ENCODE measurements around the gene PODN.

The PODN gene, protein sequence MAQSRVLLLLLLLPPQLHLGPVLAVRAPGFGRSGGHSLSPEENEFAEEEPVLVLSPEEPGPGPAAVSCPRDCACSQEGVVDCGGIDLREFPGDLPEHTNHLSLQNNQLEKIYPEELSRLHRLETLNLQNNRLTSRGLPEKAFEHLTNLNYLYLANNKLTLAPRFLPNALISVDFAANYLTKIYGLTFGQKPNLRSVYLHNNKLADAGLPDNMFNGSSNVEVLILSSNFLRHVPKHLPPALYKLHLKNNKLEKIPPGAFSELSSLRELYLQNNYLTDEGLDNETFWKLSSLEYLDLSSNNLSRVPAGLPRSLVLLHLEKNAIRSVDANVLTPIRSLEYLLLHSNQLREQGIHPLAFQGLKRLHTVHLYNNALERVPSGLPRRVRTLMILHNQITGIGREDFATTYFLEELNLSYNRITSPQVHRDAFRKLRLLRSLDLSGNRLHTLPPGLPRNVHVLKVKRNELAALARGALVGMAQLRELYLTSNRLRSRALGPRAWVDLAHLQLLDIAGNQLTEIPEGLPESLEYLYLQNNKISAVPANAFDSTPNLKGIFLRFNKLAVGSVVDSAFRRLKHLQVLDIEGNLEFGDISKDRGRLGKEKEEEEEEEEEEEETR

DNA sequence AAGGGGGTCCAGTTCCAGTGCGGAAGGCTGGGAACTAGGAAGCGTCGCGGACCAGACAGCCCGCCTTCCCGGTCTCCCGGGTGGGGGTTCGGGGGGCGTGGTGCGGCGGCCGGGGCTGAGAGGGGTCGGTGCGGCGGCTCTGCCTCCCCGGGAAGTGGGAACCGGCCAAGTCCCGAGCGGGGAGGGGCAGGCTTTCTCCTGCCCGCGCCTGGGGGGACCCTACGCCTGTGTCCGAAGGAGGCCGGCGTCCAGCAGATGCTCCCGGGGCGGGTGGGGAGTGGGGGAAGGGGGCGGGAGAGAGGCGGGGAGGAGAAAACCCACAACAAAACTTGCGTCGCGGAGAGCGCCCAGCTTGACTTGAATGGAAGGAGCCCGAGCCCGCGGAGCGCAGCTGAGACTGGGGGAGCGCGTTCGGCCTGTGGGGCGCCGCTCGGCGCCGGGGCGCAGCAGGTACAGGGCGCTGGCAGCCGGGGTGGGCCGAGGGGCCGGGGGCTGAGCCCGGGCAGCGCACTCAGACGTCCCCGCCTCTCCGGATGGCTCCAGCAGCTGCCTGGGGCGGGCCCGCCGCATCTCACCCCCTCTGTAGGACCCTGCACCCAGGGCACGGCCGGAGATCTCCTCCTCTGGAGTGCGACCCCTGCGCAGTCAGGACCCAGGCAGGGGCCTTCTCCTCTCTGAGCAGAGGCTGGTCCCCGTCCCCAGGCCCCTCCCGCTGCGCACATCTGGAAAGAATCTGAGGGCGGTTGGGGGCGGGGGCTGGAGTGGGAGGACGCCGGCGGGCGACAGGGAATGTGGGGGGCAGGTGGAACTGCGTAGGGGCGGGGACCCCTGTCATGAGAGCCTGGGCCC is at the start of gene PODN:
PODN (plus strand) TSS at position 355 of the 849 bp plus-strand sequence. CDS start 7,643 bp downstream, outside the sequence.
- no peak for DNase-seq

DNA sequence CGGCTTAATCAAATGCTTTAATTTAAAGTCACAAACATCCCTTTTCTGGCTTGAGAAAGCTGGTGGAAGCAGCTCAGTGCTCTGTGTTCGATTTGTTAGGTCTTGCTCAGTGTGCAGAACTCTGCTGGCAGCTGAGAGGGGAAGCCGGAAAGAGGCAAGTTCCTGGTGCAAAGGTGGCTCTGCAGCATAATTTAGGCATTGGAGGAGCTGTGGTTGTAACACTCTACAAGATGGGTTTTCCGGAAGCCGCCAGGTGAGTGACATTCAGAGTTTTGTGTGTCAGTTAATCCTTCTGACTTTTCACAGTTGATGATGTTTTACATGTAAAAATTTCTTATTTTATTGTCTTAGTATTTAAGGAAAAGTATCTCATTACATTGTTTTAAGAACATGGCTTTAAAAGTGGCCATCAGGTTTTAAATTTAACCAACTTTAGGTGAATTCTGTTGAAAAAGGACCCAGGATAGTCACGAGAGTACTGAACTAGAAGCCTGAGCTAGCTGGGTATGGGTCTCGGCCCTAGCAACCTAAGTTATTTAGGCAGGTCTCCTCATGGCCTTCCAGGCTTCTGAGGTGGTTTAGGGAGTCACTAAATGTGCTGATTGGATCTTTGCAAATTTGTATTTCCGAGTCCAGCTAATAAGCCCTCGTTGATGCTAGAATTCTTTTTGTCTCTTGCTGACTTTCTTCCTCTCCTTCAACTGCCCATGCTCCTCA is 47.1 kb upstream of the PODN start:
- peak; percentile 35 to 69 for DNase-seq

DNA sequence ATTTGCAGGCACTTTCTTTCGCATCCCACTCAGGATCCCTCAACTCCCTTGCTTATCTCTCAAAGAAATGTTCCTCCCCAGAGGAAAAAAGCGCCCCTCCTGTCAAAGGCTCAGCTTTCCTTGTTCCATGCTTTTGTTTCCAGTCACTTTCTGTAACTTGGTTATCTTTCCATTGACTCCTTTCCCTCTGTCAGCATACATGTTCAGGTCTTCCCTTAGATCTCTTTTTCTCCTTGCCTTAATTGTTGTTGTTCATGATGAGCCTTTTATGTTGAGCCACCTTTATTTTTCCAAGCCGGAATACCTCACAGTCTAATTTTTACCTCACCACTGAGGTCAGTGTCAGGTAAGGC is 46.5 kb upstream of the PODN start:
- no peak for DNase-seq

DNA sequence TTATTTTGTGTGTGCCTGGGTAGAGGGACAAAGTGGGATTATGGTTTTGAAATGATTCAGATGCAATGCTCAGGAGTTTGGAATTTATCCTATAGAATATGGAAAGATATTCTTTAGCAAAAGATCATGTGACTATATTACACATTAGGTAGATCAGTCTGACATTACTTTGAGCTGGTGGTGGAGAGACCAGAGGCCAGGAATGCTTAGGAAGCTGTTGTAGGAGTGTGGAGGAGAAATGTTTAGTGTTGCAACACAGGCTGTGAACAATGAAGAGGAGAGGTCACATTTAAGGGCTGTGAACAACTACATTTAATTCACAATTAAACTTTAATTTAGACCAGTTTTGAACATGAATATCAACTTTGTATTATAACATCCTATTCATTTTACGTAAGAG is 45.3 kb upstream of the PODN start:
- DNase-seq: no peak

DNA sequence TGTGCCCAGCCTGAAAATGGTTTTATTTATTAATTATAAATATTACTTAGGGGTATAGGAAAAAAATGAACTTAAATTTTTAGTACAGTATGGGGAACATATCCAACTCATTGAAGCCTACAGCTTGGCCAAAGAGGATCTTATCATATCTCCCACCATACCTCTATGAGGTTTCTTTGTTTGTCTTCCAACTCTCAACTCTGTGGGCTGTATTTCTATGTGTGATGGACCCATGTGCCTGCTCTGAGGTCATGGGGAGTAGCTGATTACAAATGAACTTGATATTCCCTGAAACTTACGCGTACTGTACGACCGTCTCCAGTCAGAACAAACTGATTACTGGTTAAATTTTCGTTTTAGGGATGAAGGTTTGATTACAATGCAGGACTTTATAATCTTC is 41.4 kb upstream of the PODN start:
- no peak for DNase-seq

DNA sequence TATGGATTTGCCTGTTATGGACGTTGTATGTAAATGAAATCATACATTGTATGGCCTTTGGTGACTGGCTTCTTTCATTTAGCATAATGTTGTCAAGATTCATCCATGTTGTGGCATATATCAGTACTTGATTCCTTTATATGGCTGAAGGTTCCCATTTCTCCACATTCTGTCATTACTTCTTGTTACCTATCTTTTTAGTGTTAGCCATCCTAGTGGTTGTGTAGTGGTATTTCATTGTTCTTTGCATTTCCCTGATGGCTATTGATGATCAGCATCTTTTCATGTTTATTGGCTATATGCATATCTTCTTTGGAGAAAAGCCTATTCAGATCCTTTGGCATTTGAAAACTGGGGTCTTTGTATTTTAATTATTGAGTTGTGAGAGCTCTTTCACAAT is 39.8 kb upstream of the PODN start:
- DNase-seq: no peak

DNA sequence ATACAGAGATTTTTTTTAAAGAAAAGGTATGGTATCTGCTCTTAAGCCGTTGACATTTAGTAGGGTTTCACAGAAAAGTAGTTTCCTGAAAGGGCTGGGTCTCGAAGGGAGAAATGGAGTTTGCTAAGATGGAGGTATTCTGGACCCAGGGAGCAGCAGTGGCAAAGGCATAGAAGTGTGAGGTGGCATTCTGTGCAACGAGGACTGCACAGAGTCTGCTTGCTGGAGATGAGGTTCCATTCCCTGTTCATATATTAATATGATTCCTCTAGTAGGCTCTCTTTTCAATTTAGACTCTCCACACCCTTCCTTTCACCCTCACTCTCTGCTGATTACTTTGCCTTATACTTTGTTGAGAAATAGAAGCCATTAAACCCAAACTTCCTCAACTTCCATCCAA is 38.5 kb upstream of the PODN start:
- no peak for DNase-seq

DNA sequence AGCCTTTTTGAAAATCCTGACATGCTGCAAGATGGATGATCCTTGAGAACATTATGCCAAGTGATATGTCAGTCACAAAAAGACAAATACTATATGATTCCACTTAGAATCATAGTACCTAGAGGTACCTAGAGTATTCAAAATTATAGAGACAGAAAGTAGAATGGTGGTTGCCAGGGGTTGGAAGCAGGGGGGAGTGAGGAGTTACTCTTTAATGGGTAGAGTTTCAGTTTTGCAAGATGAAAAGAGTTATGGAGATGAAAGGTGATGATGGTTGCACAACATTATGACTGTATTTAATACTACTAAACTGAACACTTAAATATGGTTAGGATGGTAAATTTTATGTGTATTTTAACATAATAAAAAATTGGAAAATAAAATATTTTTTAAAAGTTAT is 37.9 kb upstream of the PODN start:
- no peak for DNase-seq

DNA sequence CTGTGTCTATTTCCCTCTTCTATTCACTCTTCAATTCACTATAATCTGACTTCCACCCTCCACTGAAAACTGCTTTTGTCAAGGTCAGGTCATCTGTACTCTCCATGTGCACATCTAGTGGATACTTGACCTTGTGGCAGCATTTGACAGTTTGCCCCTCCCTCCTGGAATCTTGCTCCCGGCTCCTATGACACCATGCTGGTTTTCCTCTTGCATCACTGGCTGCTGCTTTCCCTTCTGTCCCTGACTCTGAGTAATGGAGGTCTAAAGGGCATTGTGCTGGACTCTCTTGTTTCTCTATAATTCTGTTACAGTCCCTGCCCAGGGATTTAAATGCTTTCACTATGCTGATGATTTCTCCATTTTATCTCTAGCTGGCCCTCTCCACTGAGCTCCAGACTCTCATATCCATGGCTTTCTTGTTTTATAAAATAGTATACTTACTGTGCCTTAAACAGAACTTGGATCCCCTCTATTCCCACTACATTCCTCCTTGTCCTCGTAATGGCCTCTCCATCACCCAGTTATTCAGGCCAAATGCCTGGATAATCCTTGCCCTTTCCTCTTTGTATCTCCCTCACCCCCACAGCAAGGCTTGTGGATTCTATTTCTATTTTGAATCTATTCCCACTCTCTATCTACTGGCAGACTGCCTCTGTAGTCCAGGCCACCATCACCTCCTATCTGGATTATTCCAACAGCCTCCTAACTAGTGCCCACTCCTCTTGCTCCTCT is 36.8 kb upstream of the PODN start:
- DNase-seq: no peak

DNA sequence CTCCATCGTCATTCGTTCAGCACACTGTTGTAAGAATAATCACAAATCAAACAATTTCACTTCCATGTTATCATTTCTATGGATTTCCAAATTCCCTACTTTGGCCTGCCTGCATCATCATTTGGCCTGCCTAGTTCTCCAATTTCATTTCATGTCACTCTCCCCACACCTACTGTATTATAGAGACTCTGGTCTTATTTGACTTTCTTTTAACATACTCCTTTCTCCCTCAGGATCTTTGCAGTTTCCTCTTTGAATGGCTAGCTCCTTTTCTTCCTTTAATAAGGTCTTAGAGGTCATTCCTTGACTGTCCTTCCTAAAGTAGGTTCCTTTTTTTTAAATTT is 36.3 kb upstream of the PODN start:
- DNase-seq: no peak

DNA sequence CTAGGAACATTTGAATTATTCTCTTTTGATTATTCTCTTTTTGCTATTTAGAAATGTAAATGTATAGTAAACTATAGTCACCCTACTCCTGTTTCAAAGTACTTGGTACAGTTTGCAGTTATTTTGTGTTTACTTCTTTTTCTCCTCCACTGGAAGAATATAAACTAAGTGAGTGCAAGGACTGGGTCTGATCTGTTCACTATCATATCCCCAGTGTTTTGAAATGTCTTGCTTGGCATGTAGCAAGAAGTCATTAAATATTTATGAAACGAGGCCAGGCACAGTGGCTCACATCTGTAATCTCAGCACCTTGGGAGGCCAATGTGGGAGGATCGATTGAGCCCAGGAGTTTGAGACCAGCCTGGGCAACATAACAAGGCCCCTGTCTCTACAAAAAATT is 35.8 kb upstream of the PODN start:
- DNase-seq: no peak

DNA sequence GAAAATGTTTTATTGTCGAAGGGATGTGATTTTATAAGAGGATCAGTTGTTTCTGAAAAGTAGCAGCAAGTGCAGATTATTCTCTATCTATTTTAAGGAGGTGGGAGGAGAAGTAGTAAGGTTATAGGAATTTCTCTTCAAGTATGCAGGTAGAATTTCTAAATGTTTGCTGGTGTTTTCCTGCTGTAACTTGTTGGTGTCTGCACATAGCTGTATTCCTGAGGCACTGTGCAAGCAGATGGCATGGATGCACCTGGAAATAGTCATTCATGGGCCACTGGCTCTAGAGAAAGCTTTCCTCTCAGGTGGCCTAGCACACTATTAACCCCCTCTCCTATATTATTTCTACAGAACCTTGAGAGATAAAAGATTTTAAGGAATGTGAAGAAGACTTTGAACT is 30.3 kb upstream of the PODN start:
- DNase-seq: no peak

DNA sequence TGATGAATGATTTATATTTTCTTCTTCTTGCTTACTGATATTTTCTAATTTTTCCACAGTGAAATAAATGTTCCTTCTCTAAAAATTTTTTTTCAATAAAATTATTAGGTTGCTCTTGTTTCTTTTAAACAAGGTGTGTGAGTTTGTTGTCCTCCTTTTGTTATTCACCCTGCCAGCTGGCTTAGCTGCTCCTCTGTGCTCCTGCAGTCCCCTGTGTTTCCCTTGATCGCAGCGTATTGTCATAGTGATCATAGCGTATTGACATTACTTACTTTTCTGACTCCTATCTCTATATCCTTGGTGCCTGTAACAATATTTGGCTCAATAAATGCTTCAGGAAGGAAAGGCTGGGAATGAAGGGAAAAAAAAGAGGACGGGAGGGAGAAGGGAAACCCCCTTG is 24.9 kb upstream of the PODN start:
- DNase-seq: no peak

DNA sequence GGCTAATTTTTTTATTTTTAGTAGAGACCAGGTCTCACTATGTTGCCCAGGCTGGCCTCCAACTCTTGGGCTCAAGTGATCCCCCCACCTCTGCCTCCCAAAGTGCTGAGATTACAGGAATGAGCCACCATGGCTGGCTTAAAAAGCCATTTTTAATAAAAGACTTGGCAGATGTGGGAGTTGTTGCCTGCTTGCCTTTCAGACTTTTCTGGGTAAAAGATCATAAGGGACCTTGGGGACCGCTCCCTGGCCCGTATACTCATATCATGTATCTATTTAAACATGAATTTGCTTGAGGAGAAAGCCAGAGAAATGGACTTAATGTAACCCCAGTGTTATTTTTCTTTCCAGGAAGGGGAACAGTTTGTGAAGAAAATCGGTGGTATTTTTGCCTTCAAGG is 23.4 kb upstream of the PODN start:
- no peak for DNase-seq

DNA sequence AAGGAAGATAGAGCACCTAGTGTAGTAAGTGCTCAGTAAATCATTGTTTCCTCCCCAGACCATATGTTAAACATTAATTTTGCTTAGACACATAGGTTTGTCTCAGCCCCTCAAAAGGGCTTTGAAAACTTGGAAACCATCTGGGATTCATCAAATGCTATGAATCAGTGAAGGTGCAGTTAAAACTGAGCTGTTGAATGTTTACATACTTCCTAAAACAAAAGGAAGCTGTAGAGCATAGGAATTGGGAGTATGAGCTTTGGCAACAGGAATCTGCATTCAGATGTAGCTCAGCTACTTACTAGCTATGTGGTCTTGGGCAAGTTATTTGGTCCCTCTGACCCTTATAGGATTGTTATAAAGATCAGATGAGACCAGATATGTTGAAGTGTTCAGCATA is 18.7 kb upstream of the PODN start:
- no peak for DNase-seq

DNA sequence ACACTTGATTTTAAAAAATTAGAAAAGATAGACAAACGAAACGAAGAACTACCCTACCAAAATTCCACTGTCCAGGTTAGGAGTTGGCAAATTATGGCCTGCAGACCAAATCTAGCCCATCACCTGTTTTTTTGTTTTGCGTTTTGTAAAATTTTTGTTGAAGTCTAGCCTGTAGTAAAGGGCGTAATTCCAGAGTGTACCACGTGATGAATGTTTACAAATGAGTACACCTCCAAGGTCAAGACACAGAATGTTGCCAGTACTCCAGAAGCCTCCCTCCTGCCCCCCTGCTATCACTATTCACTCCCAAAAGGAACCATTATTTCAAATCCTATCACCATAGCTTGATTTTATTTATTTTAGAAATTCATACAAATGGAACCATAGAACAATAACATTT is 17.1 kb upstream of the PODN start:
- DNase-seq: no peak

DNA sequence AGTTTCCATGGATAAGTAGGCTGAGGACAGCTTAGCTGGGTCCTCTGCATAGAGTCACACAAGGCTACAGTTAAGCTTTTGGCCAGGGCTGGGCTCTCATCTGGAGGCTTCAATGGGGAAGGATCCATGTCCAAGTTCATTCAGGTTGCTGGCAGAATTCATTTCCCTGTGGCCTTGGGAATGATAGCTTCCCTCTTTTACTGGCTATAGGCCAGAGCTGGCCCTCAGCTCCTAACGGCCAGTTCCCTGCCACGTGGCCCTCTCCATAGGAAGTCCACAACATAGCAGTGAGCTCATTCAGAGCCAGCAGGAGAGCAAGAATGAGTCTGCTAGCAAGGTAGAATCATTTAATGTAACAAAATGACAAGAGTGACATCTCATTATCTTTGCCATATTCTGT is 15.1 kb upstream of the PODN start:
- no peak for DNase-seq

DNA sequence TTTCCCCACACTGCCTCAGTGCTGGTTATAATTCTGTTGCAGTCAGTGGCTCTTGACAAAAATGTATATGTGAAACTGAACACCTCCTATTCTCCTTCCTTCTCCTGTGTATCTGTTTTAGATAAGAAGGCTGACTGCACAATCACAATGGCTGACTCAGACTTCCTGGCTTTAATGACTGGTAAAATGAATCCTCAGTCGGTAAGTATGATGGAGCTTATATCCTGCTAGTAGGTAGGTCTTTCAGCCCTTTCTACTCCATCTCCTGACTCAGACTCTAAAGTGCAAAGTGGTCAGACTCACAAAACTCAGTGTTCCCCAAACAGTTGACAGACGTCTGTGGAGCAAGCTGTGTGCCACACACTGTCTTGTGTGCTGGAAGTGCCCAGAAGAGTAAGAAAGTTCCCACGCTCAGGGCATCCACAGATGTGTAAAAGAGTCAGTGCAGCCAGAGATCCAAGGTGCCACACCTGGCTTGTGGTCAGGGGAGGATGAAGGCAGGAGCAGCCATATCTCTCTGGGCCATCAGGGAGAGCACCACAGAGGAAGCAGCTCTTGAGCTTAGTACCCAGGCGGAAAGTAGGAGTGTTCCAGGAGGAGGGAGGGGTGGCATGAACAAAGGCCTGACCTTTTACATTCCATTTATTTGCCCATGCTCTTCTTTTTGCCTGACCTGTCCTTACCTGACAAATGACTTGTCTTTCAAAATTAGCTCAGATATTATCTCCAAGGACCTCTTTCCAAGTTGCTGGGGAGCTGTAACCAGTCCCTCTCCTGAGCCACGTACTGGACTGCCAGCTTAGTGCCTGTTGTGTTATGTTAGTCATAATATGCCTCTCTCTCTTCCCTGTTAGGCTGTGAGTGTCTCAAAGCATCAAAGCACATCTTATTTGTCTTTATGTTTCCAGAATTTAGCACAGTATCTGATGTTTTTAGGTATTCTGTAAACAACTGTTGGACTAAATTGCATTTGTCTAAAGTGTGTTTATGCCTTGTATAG is 14.0 kb upstream of the PODN start:
- no peak for DNase-seq

DNA sequence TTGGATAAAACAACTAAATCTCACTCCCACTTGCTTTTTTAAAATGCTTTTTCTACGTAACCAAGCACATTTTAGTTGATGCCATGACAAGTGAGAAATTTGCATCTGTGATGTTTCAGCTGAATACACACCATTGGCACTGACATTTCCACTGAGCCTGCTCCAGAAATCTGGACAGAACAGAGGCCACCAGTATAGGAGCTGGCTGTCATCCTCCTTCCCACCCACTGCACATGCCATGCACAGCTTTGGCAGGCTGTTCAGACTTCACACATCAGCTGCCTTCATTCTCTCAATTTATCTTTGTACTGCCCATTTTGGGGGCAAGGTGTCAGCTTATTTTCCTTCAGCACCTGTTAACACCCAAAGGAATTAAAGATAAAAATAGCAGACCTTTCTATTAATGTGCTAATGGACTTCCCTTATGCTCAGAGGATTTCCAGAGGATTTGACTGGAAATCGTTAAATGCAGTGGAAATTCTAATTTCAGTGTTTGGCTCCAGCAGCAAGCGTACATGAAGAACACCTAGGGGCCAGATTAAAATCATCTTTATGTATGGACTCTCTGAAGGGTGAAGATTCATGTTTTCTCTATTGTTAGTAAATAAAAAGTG is 12.9 kb upstream of the PODN start:
- peak; percentile 22 to 44 for DNase-seq

DNA sequence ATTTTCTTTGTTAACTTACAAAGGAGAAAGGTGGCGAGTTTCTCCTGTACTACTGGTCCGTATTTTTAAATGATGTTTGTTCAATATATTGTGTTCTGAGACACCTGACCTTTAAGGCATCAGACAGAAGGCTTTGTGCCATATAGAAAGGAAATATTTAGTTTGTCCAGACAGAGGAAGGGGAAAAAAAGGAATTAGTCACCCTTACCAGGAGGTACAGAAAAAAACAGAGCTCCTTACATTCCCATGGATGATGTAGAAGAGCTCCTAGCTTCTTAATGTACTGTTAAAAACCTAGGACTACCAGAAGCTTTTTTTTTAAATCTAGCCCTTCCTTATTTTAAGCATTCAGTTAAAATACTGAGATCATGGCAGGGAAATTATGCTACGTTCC is 12.4 kb upstream of the PODN start:
- no peak for DNase-seq

DNA sequence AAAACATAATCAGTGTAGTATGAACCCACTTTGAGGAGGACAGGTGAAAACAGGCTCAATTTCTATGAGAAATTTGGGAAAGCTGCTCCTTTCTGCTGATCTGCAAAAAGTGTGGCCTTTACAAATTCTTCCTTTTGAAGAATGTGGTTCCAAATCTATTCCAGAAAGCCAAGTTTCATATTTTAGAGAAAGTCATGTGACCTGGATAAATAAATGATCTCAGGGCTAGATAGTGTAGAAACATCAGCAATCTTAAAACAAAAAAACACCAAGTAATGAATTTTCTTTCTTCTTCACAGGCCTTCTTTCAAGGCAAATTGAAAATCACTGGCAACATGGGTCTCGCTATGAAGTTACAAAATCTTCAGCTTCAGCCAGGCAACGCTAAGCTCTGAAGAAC is 11.7 kb upstream of the PODN start:
- no peak for DNase-seq

Measured in hippocampal formation (tissue), 2 donors.